NCI-H82 (cell line): ENCODE results near the gene DCST2.

Experiments used
- DNase-seq: peaks from one replicate; lab custom pipeline; 2025; lab: John Stamatoyannopoulos, UW

DCST2 gene

GRCh38 chr1:154975409-154976059, 58.0 kb downstream of the DCST2 start:
- DNase-seq = no peak

GRCh38 chr1:154974808-154975408, 58.7 kb downstream of the DCST2 start:
- peak; percentile 99 for DNase-seq

GRCh38 chr1:154974102-154974807, 59.3 kb downstream of the DCST2 start, which contains the start of gene CKS1B:
CKS1B (plus strand) TSS chr1:154974681; CDS start chr1:154974746, 65 bp downstream.
- DNase-seq = peak; percentile 100

- DNase-seq = peak; percentile 99
Observed at GRCh38 chr1:154973344-154974101, 60.1 kb downstream of the DCST2 start.

GRCh38 chr1:154972517-154973343, 60.9 kb downstream of the DCST2 start:
- peak; percentile 52 for DNase-seq

- no peak for DNase-seq
Observed at GRCh38 chr1:154972213-154972516, 61.4 kb downstream of the DCST2 start.

GRCh38 chr1:154971341-154971998, 62.1 kb downstream of the DCST2 start:
- no peak for DNase-seq

- DNase-seq = peak; percentile 98
Observed at GRCh38 chr1:154970631-154971340, 62.8 kb downstream of the DCST2 start, which contains the start of gene SHC1. SHC1 (minus strand) TSS chr1:154970747; CDS start chr1:154970526, 221 bp downstream.

GRCh38 chr1:154969860-154970452, 63.6 kb downstream of the DCST2 start:
- DNase-seq = no peak

GRCh38 chr1:154969246-154969645, 64.3 kb downstream of the DCST2 start:
- no peak for DNase-seq

- no peak for DNase-seq
Observed at GRCh38 chr1:154968731-154969130, 64.8 kb downstream of the DCST2 start.
